Suppressor macrophage (primary cell): Measurements from ENCODE around the gene NFKBIB.

Source experiments
- DNase-seq, 4 experiments: peaks; one replicate each; pipeline ENCODE4 v3.0.0-alpha.2; 2020 to 2022

The NFKBIB gene

GRCh38 chr19:38904581-38905539 is 5.1 kb downstream of the NFKBIB start:
- peak in 2 of 4 experiments; percentile 24 to 40 for DNase-seq

GRCh38 chr19:38905620-38906019 is 5.9 kb downstream of the NFKBIB start:
- no peak for DNase-seq

GRCh38 chr19:38907227-38907626 is 7.5 kb downstream of the NFKBIB start:
- no peak for DNase-seq

- DNase-seq = no peak
These were observed 7.9 kb downstream of the NFKBIB start for GRCh38 chr19:38907670-38908069.

GRCh38 chr19:38908911-38909310 is 9.1 kb downstream of the NFKBIB start:
- DNase-seq = no peak

- no peak for DNase-seq
These were observed 10.7 kb downstream of the NFKBIB start for GRCh38 chr19:38910488-38910887.

- DNase-seq = no peak
These were observed 11.7 kb downstream of the NFKBIB start for GRCh38 chr19:38911388-38912001.

- peak; percentile 80 to 92 (median 89) for DNase-seq
These were observed 13.1 kb downstream of the NFKBIB start for GRCh38 chr19:38912600-38913514.

GRCh38 chr19:38913958-38914357 is 14.2 kb downstream of the NFKBIB start:
- no peak for DNase-seq

GRCh38 chr19:38915329-38916321 is 15.9 kb downstream of the NFKBIB start:
- no peak for DNase-seq

GRCh38 chr19:38917516-38917915 is 17.7 kb downstream of the NFKBIB start:
- no peak for DNase-seq

GRCh38 chr19:38917921-38918491 is 18.2 kb downstream of the NFKBIB start:
- DNase-seq = peak in 2 of 4 experiments; percentile 9 to 29

GRCh38 chr19:38918526-38918925 is 18.8 kb downstream of the NFKBIB start:
- DNase-seq = no peak

- no peak for DNase-seq
These were observed 20.2 kb downstream of the NFKBIB start for GRCh38 chr19:38919837-38920601.

- no peak for DNase-seq
These were observed 21.0 kb downstream of the NFKBIB start for GRCh38 chr19:38920602-38921419.

GRCh38 chr19:38921420-38922274 is 21.9 kb downstream of the NFKBIB start:
- no peak for DNase-seq

- no peak for DNase-seq
These were observed 22.7 kb downstream of the NFKBIB start for GRCh38 chr19:38922482-38922881.

- DNase-seq = no peak
These were observed 24.6 kb downstream of the NFKBIB start for GRCh38 chr19:38924388-38924787.
